Upper lobe of left lung (tissue), 4 donors: ENCODE measurements around the gene CADPS.

Source experiments
- CTCF ChIP-seq, 6 experiments: fragments of 450-650 bp in 4 of 6; fragments of 200-600 bp in 2 of 6; sonication (generic) in 2 of 6; IDR thresholded peaks; one replicate each; pipeline ENCODE4 v1.5.1; 2016 to 2019; ENCODE audit warnings: antibody characterized with exemption in 6 of 6
- POLR2A ChIP-seq, 4 donors: fragments of 450-650 bp; IDR thresholded peaks; one replicate each; pipeline ENCODE4 v1.5.1; 2016 to 2017; ENCODE audit warnings: antibody characterized with exemption in 4 of 4, mild to moderate bottlenecking in 2 of 4
- POLR2AphosphoS5 ChIP-seq, 2 donors: sonication (generic); formaldehyde crosslinking; IDR thresholded peaks; one replicate each; pipeline ENCODE4 v1.5.1; 2017; ENCODE audit warnings: antibody characterized with exemption in 2 of 2

- TF ChIP-seq CTCF (IDR thresholded peaks at IDR 0.05) (no peak), POLR2A (IDR thresholded peaks at IDR 0.05) (no peak), POLR2AphosphoS5 (IDR thresholded peaks at IDR 0.05) (no peak)
These were observed 313.2 kb downstream of the CADPS start for GRCh38 chr3:62562017-62562416.
